Ovary (tissue), 9 donors: Measurements from ENCODE around the gene UIMC1. TPM values are rescaled to one million over a fixed set of nuclear protein-coding genes. Genes with fewer than 3 reads are reported as not detected.

Experiments
- DNase-seq, 5 donors: peaks; one replicate each; pipeline ENCODE4 v3.0.0-alpha.2; 2019 to 2020
- H3K27ac ChIP-seq, 2 donors: fragments of 200-600 bp; one replicate each; pipeline versions ENCODE4 v1.5.1 to v1.8.0; 2019 to 2022
- H3K27me3 ChIP-seq: fragments of 200-600 bp; one replicate; pipeline ENCODE4 v1.8.0; 2022
- H3K36me3 ChIP-seq: fragments of 200-600 bp; sonication (generic); one replicate; pipeline ENCODE4 v1.5.1; 2019
- H3K4me1 ChIP-seq: one replicate; pipeline ENCODE4 v1.8.1; 2013; ENCODE audit warnings: mild to moderate bottlenecking, moderate library complexity; ENCODE audit not compliant: insufficient read depth
- H3K4me3 ChIP-seq: fragments of 200-600 bp; sonication (generic); one replicate; pipeline ENCODE4 v1.5.1; 2017
- H3K9me3 ChIP-seq, 2 donors: fragments of 200-600 bp in 1 of 2; sonication (generic) in 1 of 2; one replicate each; pipeline versions ENCODE4 v1.5.1 to v1.8.1; 2013 to 2019; ENCODE audit warnings: mild to moderate bottlenecking in 1 of 2, moderate library complexity in 1 of 2
- EP300 ChIP-seq: sonication (generic); formaldehyde crosslinking; IDR thresholded peaks from one replicate; pipeline ENCODE4 v1.6.1; 2017; ENCODE audit warnings: antibody characterized with exemption
- POLR2A ChIP-seq: fragments of 450-650 bp; IDR thresholded peaks from one replicate; pipeline ENCODE4 v1.6.1; 2017; ENCODE audit warnings: antibody characterized with exemption, mild to moderate bottlenecking, moderate library complexity
- WGBS, 3 donors: extraction: QIAGEN DNeasy Blood & Tissue Kit in 1 of 3; methylation state at CpG; one replicate each; pipeline versions ENCODE4 v1.1.5 to v1.1.7; 2013 to 2017; 5-methylcytosine and 5-hydroxymethylcytosine counted together
- intact Hi-C, 4 donors: fragments of 100-400 bp; cut with DNase I; formaldehyde crosslinking; loops; one replicate each; pipeline versions ENCODE4 v1.11.0 to v1.15.1; 2022 to 2023
- polyA plus RNA-seq, 2 donors: library from polyadenylated mRNA; stranded (reverse); fragments of 200-250 nt in 1 of 2; fragments of 350-450 nt in 1 of 2; fragmentation: Illumina TruSeq in 1 of 2; extraction: RNeasy Lipid Tissue Mini Kit (QIAGEN cat#74804) in 1 of 2; gene quantifications; one replicate each; pipeline ENCODE4 v1.2.3, GENCODE V29; 2013 to 2014
- total RNA-seq, 7 donors: library from RNA; depleted of rRNA in 2 of 7; stranded (reverse); fragments of >200 nt in 2 of 7; fragmentation: NEBNext Ultra II Directional in 3 of 7; extraction: Animal tissue kit (Norgen Biotek cat#: 25700) in 3 of 7; gene quantifications; one replicate each; pipeline versions ENCODE4 v1.1.0 to v1.2.4, GENCODE V29; 2016 to 2023
- TF ChIP-seq, protein P1 (sequence below), 3 donors: fragments of 450-650 bp in 2 of 3; fragments of 200-600 bp in 1 of 3; IDR thresholded peaks; one replicate each; pipeline versions ENCODE4 v1.5.1 to v1.8.0; 2016 to 2022; ENCODE audit warnings: antibody characterized with exemption in 3 of 3, mild to moderate bottlenecking in 1 of 3
- donor health status: DM: no; HTN: no; CAD: no; lungs with moderate emphysema.
- donor health status: DM: no; HTN: no; CAD: no.
- donor health status: Bipolar disorder and iron deficiency.
- donor health status: DM: yes; HTN: yes; CAD: no.
- donor health status: DM: no; HTN: no; CAD: no.
- donor health status: DM: yes; HTN: yes; CAD: no.

Gene UIMC1
- total and polyA plus RNA-seq, 9 donors, result 34.9 to 80.2 (median 49.5) TPM

GRCh38 chr5:176980818-176981217 lies 25.8 kb downstream of the UIMC1 start:
- Histone ChIP-seq H3K9me3 (no peaks in the 10 kb centered on the region), H3K4me1 (no peaks in the 10 kb centered on the region), H3K36me3 (no peaks in the 10 kb centered on the region), H3K27ac (no peak overlapping the region), H3K4me3 (no peak overlapping the region), H3K27me3 (no peaks in the 10 kb centered on the region)
- TF ChIP-seq POLR2A (no peak), EP300 (no peak)
- intact Hi-C loops, result no loop called here
- 92 to 96% (median 94%) methylated on average over 7 of the region's 7 CpGs for WGBS, 3 donors
- DNase-seq, result no peak

DNA sequence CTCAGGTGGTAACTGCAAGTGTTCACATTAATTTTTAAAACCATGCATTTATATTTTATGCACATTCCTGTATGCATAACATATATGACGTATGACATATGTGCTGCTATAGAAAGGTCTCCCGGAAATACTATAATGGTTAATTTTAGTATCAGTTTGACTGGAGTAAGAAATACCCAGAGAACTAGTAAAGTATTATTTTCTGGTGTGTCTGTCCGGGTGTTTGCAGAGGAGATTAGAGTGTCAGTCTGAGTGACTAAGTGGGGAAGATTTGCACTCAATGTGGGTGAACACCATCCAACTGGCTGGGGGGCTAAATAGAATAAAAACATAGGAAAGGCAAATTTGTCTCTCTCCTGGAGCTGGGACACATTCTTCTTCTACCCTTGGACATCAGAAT lies 26.9 kb downstream of the UIMC1 start:
- Histone ChIP-seq H3K27me3 (no peaks in the 10 kb centered on the region), H3K36me3 (no peaks in the 10 kb centered on the region), H3K9me3 (no peaks in the 10 kb centered on the region), H3K4me3 (no peak overlapping the region), H3K27ac (no peak overlapping the region), H3K4me1 (no peaks in the 10 kb centered on the region)
- TF ChIP-seq EP300 (no peak), POLR2A (no peak)
- TF ChIP-seq, protein P1, sequence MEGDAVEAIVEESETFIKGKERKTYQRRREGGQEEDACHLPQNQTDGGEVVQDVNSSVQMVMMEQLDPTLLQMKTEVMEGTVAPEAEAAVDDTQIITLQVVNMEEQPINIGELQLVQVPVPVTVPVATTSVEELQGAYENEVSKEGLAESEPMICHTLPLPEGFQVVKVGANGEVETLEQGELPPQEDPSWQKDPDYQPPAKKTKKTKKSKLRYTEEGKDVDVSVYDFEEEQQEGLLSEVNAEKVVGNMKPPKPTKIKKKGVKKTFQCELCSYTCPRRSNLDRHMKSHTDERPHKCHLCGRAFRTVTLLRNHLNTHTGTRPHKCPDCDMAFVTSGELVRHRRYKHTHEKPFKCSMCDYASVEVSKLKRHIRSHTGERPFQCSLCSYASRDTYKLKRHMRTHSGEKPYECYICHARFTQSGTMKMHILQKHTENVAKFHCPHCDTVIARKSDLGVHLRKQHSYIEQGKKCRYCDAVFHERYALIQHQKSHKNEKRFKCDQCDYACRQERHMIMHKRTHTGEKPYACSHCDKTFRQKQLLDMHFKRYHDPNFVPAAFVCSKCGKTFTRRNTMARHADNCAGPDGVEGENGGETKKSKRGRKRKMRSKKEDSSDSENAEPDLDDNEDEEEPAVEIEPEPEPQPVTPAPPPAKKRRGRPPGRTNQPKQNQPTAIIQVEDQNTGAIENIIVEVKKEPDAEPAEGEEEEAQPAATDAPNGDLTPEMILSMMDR (IDR thresholded peaks at IDR 0.05), result no peak
- intact Hi-C loops, result no loop called here
- DNase-seq, result no peak
- 93 to 95% (median 93%) methylated on average over 3 of the region's 3 CpGs for WGBS, 3 donors

GRCh38 chr5:176965633-176966032 lies 40.9 kb downstream of the UIMC1 start:
- WGBS, 3 donors, result 38 to 48% (median 38%) methylated on average over 1 of the region's 1 CpG
- H3K4me1 ChIP-seq, result no peaks in the 10 kb centered on the region
- no peak for DNase-seq
- H3K4me3 ChIP-seq, result no peak overlapping the region
- H3K9me3 ChIP-seq, result no peaks in the 10 kb centered on the region
- H3K27ac ChIP-seq, result no peak overlapping the region
- H3K36me3 ChIP-seq, result no peaks in the 10 kb centered on the region
- intact Hi-C loops, result no loop called here
- no peaks in the 10 kb centered on the region for H3K27me3 ChIP-seq
- TF ChIP-seq POLR2A (no peak), EP300 (no peak)
- TF ChIP-seq, protein P1 (IDR thresholded peaks at IDR 0.05), result no peak

GRCh38 chr5:176959051-176959450 lies 47.5 kb downstream of the UIMC1 start:
- Histone ChIP-seq H3K9me3 (no peaks in the 10 kb centered on the region), H3K36me3 (no peaks in the 10 kb centered on the region), H3K4me1 (no peaks in the 10 kb centered on the region), H3K27me3 (no peaks in the 10 kb centered on the region), H3K27ac (no peak overlapping the region), H3K4me3 (no peak overlapping the region)
- WGBS, 3 donors, result 66 to 73% (median 66%) methylated on average over 3 of the region's 3 CpGs
- no peak for DNase-seq
- TF ChIP-seq POLR2A (no peak), EP300 (no peak)
- TF ChIP-seq, protein P1 (IDR thresholded peaks at IDR 0.05), result no peak
- intact Hi-C loops, result loop anchor here in 1 of 4 donors (10.0 kb wide), 1 partner anchor 294 kb away; no protein-coding TSS in a partner anchor

- Histone ChIP-seq H3K4me1 (peaks cover 3% of the 10 kb centered on the region), H3K27me3 (no peaks in the 10 kb centered on the region), H3K36me3 (no peaks in the 10 kb centered on the region), H3K9me3 (no peaks in the 10 kb centered on the region), H3K27ac (no peak overlapping the region), H3K4me3 (no peak overlapping the region)
- intact Hi-C loops, result loop anchor here in 1 of 4 donors (10.0 kb wide), 1 partner anchor 292 kb away; no protein-coding TSS in a partner anchor
- TF ChIP-seq POLR2A, result no peak
- no peak for DNase-seq
- WGBS, 3 donors, result 83 to 92% (median 89%) methylated on average over 1 of the region's 1 CpG
These were observed 49.8 kb downstream of the UIMC1 start for GRCh38 chr5:176956756-176957155.
